Fibroblast of skin of left quadriceps (primary cell): ENCODE data around the gene FAM131C.
A peak's percentile ranks its signal among the peaks of the same experiment; 100 is the strongest.
"Not testable (repeated sequence)": the region's sequence is repeated elsewhere in the genome, so short reads cannot be mapped to it uniquely, and the experiment has no call there.

Source experiments
- DNase-seq, 2 experiments: peaks; one replicate each; pipeline ENCODE4 v3.0.0-alpha.2; 2013; ENCODE audit warnings: low read depth in 2 of 2

FAM131C gene

GRCh38 chr1:16058394-16059120, 14.9 kb downstream of the FAM131C start:
- not testable (repeated sequence) for DNase-seq

- DNase-seq, result not testable (repeated sequence)
Measured at GRCh38 chr1:16057314-16057915, 16.0 kb downstream of the FAM131C start.

GRCh38 chr1:16056521-16056912, 16.9 kb downstream of the FAM131C start:
- DNase-seq, result not testable (repeated sequence)

GRCh38 chr1:16055613-16056520, 17.6 kb downstream of the FAM131C start:
- DNase-seq, result peak; percentile 31 to 38

- DNase-seq, result no peak
Measured at GRCh38 chr1:16054598-16055540, 18.6 kb downstream of the FAM131C start.

GRCh38 chr1:16053781-16054502, 19.5 kb downstream of the FAM131C start:
- DNase-seq, result no peak

- not testable (repeated sequence) for DNase-seq
Measured at GRCh38 chr1:16051949-16052348, 21.5 kb downstream of the FAM131C start.

- no peak for DNase-seq
Measured at GRCh38 chr1:16051039-16051438, 22.4 kb downstream of the FAM131C start.

- no peak for DNase-seq
Measured at GRCh38 chr1:16050328-16050727, 23.1 kb downstream of the FAM131C start.

- DNase-seq, result peak; percentile 21 to 33
Measured at GRCh38 chr1:16048573-16049189, 24.8 kb downstream of the FAM131C start.

- no peak for DNase-seq
Measured at GRCh38 chr1:16047791-16048475, 25.5 kb downstream of the FAM131C start.

- DNase-seq, result no peak
Measured at GRCh38 chr1:16046842-16047241, 26.6 kb downstream of the FAM131C start.

GRCh38 chr1:16043950-16044349, 29.5 kb downstream of the FAM131C start:
- no peak for DNase-seq

- no peak for DNase-seq
Measured at GRCh38 chr1:16043521-16043920, 29.9 kb downstream of the FAM131C start, which contains the start of gene CLCNKB. Gene CLCNKB (plus strand): TSS chr1:16043782. CDS start chr1:16044493, 711 bp downstream.

GRCh38 chr1:16042654-16043053, 30.8 kb downstream of the FAM131C start:
- DNase-seq, result not testable (repeated sequence)

- DNase-seq, result no peak
Measured at GRCh38 chr1:16042096-16042495, 31.4 kb downstream of the FAM131C start.

GRCh38 chr1:16041200-16041599, 32.3 kb downstream of the FAM131C start:
- DNase-seq, result no peak

GRCh38 chr1:16039871-16040270, 33.6 kb downstream of the FAM131C start:
- not testable (repeated sequence) for DNase-seq

- no peak for DNase-seq
Measured at GRCh38 chr1:16038620-16038912, 34.9 kb downstream of the FAM131C start.

GRCh38 chr1:16036461-16036860, 37.0 kb downstream of the FAM131C start:
- DNase-seq, result not testable (repeated sequence)
